Measurements from ENCODE around the gene FAM181A.

The FAM181A gene

GRCh38 chr14:93959239-93960107 is 32.3 kb downstream of the FAM181A start:
- Histone ChIP-seq H3K27ac (peak overlapping the region in 16 of 21 experiments; percentile 7 to 77 (median 50)), H3K4me3 (no peak overlapping the region)

- Histone ChIP-seq H3K27ac (peak overlapping the region in 12 of 21 experiments; percentile 7 to 77 (median 50)), H3K4me3 (no peak overlapping the region)
Measured at GRCh38 chr14:93960108-93960475, 32.9 kb downstream of the FAM181A start.

- Histone ChIP-seq H3K4me3 (no peak overlapping the region), H3K27ac (peak overlapping the region in 6 of 21 experiments; percentile 38 to 77 (median 56))
Measured at GRCh38 chr14:93960774-93961438, 33.8 kb downstream of the FAM181A start.

- peak overlapping the region in 2 of 21 experiments; percentile 55 to 77 for H3K27ac ChIP-seq
Measured at GRCh38 chr14:93961620-93962019, 34.5 kb downstream of the FAM181A start.

GRCh38 chr14:93962701-93963601 is 35.8 kb downstream of the FAM181A start:
- Histone ChIP-seq H3K27ac (peak overlapping the region in 12 of 21 experiments; percentile 14 to 87 (median 62)), H3K4me3 (no peak overlapping the region)

More at GRCh38 chr14:93961620-93962019, 34.5 kb downstream of the FAM181A start:
- H3K4me3 ChIP-seq = no peak overlapping the region

- no peak overlapping the region for H3K4me3 ChIP-seq
- peak overlapping the region in 5 of 21 experiments; percentile 8 to 87 (median 69) for H3K27ac ChIP-seq
Measured at GRCh38 chr14:93963692-93964091, 36.5 kb downstream of the FAM181A start.

- H3K4me3 ChIP-seq = no peak overlapping the region
- H3K27ac ChIP-seq = peak overlapping the region in 3 of 21 experiments; percentile 51 to 82 (median 69)
Measured at GRCh38 chr14:93964281-93964680, 37.1 kb downstream of the FAM181A start.

- Histone ChIP-seq H3K4me3 (no peak overlapping the region), H3K27ac (peak overlapping the region in 1 of 21 experiments; percentile 51)
Measured at GRCh38 chr14:93964820-93965286, 37.7 kb downstream of the FAM181A start.

- H3K4me3 ChIP-seq = no peak overlapping the region
- H3K27ac ChIP-seq = peak overlapping the region in 9 of 21 experiments; percentile 2 to 86 (median 45)
Measured at GRCh38 chr14:93965287-93965821, 38.2 kb downstream of the FAM181A start.

- Histone ChIP-seq H3K27ac (peak overlapping the region in 11 of 21 experiments; percentile 2 to 86 (median 45)), H3K4me3 (no peak overlapping the region)
Measured at GRCh38 chr14:93965946-93966474, 38.9 kb downstream of the FAM181A start.

GRCh38 chr14:93967637-93968250 is 40.6 kb downstream of the FAM181A start:
- H3K4me3 ChIP-seq = no peak overlapping the region
- H3K27ac ChIP-seq = peak overlapping the region in 1 of 21 experiments; percentile 10

- H3K27ac ChIP-seq = no peak overlapping the region
Measured at GRCh38 chr14:93969082-93969828, 42.1 kb downstream of the FAM181A start.

GRCh38 chr14:93970585-93970964 is 43.4 kb downstream of the FAM181A start:
- peak overlapping the region in 5 of 21 experiments; percentile 9 to 76 (median 46) for H3K27ac ChIP-seq
- H3K4me3 ChIP-seq = peak overlapping the region in 6 of 7 experiments; percentile 7 to 31 (median 20)

More at GRCh38 chr14:93969082-93969828, 42.1 kb downstream of the FAM181A start:
- H3K4me3 ChIP-seq = no peak overlapping the region

GRCh38 chr14:93970965-93971634 is 44.0 kb downstream of the FAM181A start:
- H3K27ac ChIP-seq = peak overlapping the region in 5 of 21 experiments; percentile 9 to 76 (median 46)
- H3K4me3 ChIP-seq = peak overlapping the region in 6 of 7 experiments; percentile 7 to 31 (median 20)

GRCh38 chr14:93971635-93972027 is 44.5 kb downstream of the FAM181A start:
- Histone ChIP-seq H3K4me3 (no peak overlapping the region), H3K27ac (peak overlapping the region in 1 of 21 experiments; percentile 76)

- no peak overlapping the region for H3K4me3 ChIP-seq
- H3K27ac ChIP-seq = no peak overlapping the region
Measured at GRCh38 chr14:93972618-93973205, 45.6 kb downstream of the FAM181A start.

- Histone ChIP-seq H3K27ac (no peak overlapping the region), H3K4me3 (no peak overlapping the region)
Measured at GRCh38 chr14:93973607-93974006, 46.5 kb downstream of the FAM181A start.

All from skin epidermis (tissue), 12 donors.